GM23338 (cell line): ENCODE measurements around the gene GIGYF2. TPM values are rescaled to one million over a fixed set of nuclear protein-coding genes. Genes with fewer than 3 reads are reported as not detected.

Source experiments
- ATAC-seq: fragments of 200-7000 bp; cut with Tn5 transposase; 3 replicates; pipeline ENCODE4 v1.9.1; 2020
- DNase-seq: peaks from one replicate; pipeline ENCODE4 v3.0.0-alpha.2; 2015; ENCODE audit warnings: low spot score
- H2AFZ ChIP-seq: fragments of 200-600 bp; sonication (generic); 2 replicates; pipeline ENCODE4 v1.8.0; 2016; ENCODE audit warnings: antibody characterized with exemption, mild to moderate bottlenecking, moderate library complexity
- H3F3A ChIP-seq: fragments of 200-600 bp; sonication (generic); replicated peaks from 2 replicates; pipeline ENCODE4 v1.8.0; 2017; ENCODE audit warnings: antibody characterized with exemption, mixed run types, low read depth
- H3K27ac ChIP-seq: fragments of 200-600 bp; sonication (generic); 2 replicates; pipeline ENCODE4 v1.6.1; 2016; ENCODE audit warnings: low read depth
- H3K27me3 ChIP-seq: fragments of 200-600 bp; sonication (generic); 2 replicates; pipeline ENCODE4 v1.8.0; 2016; ENCODE audit warnings: mild to moderate bottlenecking, mixed run types, moderate library complexity; ENCODE audit not compliant: insufficient read depth
- H3K36me3 ChIP-seq: fragments of 200-600 bp; sonication (generic); 2 replicates; pipeline ENCODE4 v1.8.0; 2016; ENCODE audit warnings: mild to moderate bottlenecking; ENCODE audit not compliant: insufficient read depth
- H3K4me1 ChIP-seq: fragments of 200-600 bp; sonication (generic); 2 replicates; pipeline ENCODE4 v1.8.0; 2016; ENCODE audit warnings: mild to moderate bottlenecking, moderate library complexity; ENCODE audit not compliant: insufficient read depth
- H3K4me2 ChIP-seq: fragments of 200-600 bp; sonication (generic); 2 replicates; pipeline ENCODE4 v1.7.1; 2017; ENCODE audit warnings: mixed run types
- H3K4me3 ChIP-seq: fragments of 200-600 bp; sonication (generic); 2 replicates; pipeline ENCODE4 v1.6.1; 2016; ENCODE audit warnings: mixed run types
- H3K79me2 ChIP-seq: fragments of 200-600 bp; sonication (generic); replicated peaks from 2 replicates; pipeline ENCODE4 v1.8.0; 2017; ENCODE audit warnings: mild to moderate bottlenecking; ENCODE audit not compliant: insufficient read depth
- H3K9me2 ChIP-seq: fragments of 200-600 bp; sonication (generic); 2 replicates; pipeline ENCODE4 v1.8.0; 2017; ENCODE audit not compliant: insufficient read depth
- H4K20me1 ChIP-seq: fragments of 200-600 bp; sonication (generic); replicated peaks from 2 replicates; pipeline ENCODE4 v1.8.0; 2017; ENCODE audit warnings: mild to moderate bottlenecking; ENCODE audit not compliant: insufficient read depth
- H3K27ac Mint-ChIP-seq: 2 replicates; pipeline ENCODE4 v1.8.0; 2020; ENCODE audit warnings: inconsistent platforms, mild to moderate bottlenecking, moderate library complexity, mixed read lengths
- H3K27me3 Mint-ChIP-seq: 3 replicates; pipeline ENCODE4 v1.8.0; 2022; ENCODE audit warnings: low read depth, mild to moderate bottlenecking, moderate library complexity, mixed read lengths, inconsistent platforms; ENCODE audit not compliant: insufficient read depth, poor library complexity
- H3K36me3 Mint-ChIP-seq: 3 replicates; pipeline ENCODE4 v1.8.0; 2021; ENCODE audit warnings: low read depth, mild to moderate bottlenecking, inconsistent platforms, moderate library complexity, mixed read lengths
- H3K4me1 Mint-ChIP-seq: 3 replicates; pipeline ENCODE4 v1.8.0; 2020; ENCODE audit warnings: mild to moderate bottlenecking, inconsistent platforms, mixed read lengths
- H3K4me3 Mint-ChIP-seq: 3 replicates; pipeline ENCODE4 v1.8.0; 2021; ENCODE audit warnings: moderate library complexity, mild to moderate bottlenecking, inconsistent platforms, mixed read lengths
- H3K9me3 Mint-ChIP-seq: 3 replicates; pipeline ENCODE4 v1.8.0; 2020; ENCODE audit warnings: moderate library complexity, mild to moderate bottlenecking, inconsistent platforms, mixed read lengths
- EZH2 ChIP-seq: fragments of 200-600 bp; sonication (generic); IDR thresholded peaks from one replicate; pipeline ENCODE4 v1.8.0; 2017; ENCODE audit warnings: antibody characterized with exemption, mild to moderate bottlenecking, low read depth; ENCODE audit not compliant: unreplicated experiment
- EZH2phosphoT487 ChIP-seq: fragments of 200-600 bp; sonication (generic); IDR thresholded peaks from one replicate; pipeline ENCODE4 v1.8.1; 2018; ENCODE audit warnings: antibody characterized with exemption; ENCODE audit not compliant: unreplicated experiment
- JUNB ChIP-seq: IDR thresholded peaks from one replicate; pipeline ENCODE4 v1.6.1; 2016; ENCODE audit warnings: antibody characterized with exemption; ENCODE audit not compliant: unreplicated experiment
- POLR2AphosphoS5 ChIP-seq: IDR thresholded peaks from 2 replicates; pipeline ENCODE4 v1.6.1; 2016; ENCODE audit warnings: antibody characterized with exemption, low read depth
- STAT1 ChIP-seq: IDR thresholded peaks from one replicate; pipeline ENCODE4 v1.6.1; 2016; ENCODE audit warnings: antibody characterized with exemption; ENCODE audit not compliant: unreplicated experiment
- ZNF114 ChIP-seq: fragments of 250-450 bp; sonication (Bioruptor Pico); IDR thresholded peaks from 2 replicates; pipeline ENCODE4 v1.5.0; 2020; ENCODE audit warnings: mild to moderate bottlenecking, moderate library complexity
- ZNF331 ChIP-seq: fragments of 250-450 bp; sonication (Bioruptor Pico); IDR thresholded peaks from 2 replicates; pipeline ENCODE4 v1.5.0; 2020; ENCODE audit warnings: low read depth, mild to moderate bottlenecking, moderate library complexity
- polyA plus RNA-seq: library from polyadenylated mRNA; unstranded; fragments of >200 nt; fragmentation: Nextera tagmentation; extraction: Ambion mirVana; gene quantifications from 2 replicates; pipeline ENCODE4 v1.2.1, GENCODE V29; 2016
- total RNA-seq: library from RNA; depleted of rRNA; stranded (reverse); fragments of >200 nt; shearing (Covaris generic); gene quantifications from 2 replicates; pipeline ENCODE4 v1.2.3, GENCODE V29; 2014
- TF ChIP-seq, protein P1 (sequence below), 2 experiments: fragments of 200-600 bp in 1 of 2; sonication (generic) in 1 of 2; conservative IDR thresholded peaks; 2 replicates each; pipeline versions ENCODE4 v1.5.1 to v1.6.1; 2016 to 2017; ENCODE audit warnings: antibody characterized with exemption in 2 of 2, low read depth in 2 of 2, mild to moderate bottlenecking in 2 of 2, moderate library complexity in 1 of 2
- TF ChIP-seq, protein P2 (sequence below): IDR thresholded peaks from one replicate; pipeline ENCODE4 v1.6.1; 2018; ENCODE audit warnings: antibody characterized with exemption; ENCODE audit not compliant: unreplicated experiment
- TF ChIP-seq, protein P3 (sequence below): IDR thresholded peaks from 2 replicates; pipeline ENCODE4 v1.6.1; 2016; ENCODE audit warnings: antibody characterized with exemption

Gene GIGYF2
- total and polyA plus RNA-seq, 2 experiments from 2014 or later: 48.9 to 104 TPM

DNA sequence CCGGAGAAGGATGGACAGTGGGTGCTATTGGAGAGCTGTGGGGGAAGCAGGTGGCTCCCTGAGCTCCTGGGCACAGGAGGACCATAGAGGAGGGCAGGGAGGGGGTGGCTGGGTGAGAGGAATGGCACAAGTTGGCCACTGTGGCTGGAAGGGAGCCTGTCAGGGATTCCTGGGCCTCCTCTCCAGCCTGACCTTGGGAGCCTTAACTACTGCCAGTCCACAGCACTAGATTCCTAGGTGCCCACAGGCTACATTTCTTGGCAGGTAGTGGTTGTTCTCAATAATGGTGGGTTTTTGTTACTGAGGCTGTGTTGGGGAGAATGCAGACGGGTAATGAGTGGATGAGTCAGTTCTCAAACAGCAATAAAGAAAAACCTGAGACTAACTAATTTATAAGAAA lies 37.8 kb upstream of the GIGYF2 start (continued):
- TF ChIP-seq, protein P1, sequence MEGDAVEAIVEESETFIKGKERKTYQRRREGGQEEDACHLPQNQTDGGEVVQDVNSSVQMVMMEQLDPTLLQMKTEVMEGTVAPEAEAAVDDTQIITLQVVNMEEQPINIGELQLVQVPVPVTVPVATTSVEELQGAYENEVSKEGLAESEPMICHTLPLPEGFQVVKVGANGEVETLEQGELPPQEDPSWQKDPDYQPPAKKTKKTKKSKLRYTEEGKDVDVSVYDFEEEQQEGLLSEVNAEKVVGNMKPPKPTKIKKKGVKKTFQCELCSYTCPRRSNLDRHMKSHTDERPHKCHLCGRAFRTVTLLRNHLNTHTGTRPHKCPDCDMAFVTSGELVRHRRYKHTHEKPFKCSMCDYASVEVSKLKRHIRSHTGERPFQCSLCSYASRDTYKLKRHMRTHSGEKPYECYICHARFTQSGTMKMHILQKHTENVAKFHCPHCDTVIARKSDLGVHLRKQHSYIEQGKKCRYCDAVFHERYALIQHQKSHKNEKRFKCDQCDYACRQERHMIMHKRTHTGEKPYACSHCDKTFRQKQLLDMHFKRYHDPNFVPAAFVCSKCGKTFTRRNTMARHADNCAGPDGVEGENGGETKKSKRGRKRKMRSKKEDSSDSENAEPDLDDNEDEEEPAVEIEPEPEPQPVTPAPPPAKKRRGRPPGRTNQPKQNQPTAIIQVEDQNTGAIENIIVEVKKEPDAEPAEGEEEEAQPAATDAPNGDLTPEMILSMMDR (conservative IDR thresholded peaks at IDR 0.05; ENCODE audit: low read depth in 2 of 2): no peak
- TF ChIP-seq JUNB (no peak), STAT1 (no peak), EZH2 (no peak), ZNF114 (CRISPR knock-in tag) (no peak), EZH2phosphoT487 (no peak)
- TF ChIP-seq, protein P2, sequence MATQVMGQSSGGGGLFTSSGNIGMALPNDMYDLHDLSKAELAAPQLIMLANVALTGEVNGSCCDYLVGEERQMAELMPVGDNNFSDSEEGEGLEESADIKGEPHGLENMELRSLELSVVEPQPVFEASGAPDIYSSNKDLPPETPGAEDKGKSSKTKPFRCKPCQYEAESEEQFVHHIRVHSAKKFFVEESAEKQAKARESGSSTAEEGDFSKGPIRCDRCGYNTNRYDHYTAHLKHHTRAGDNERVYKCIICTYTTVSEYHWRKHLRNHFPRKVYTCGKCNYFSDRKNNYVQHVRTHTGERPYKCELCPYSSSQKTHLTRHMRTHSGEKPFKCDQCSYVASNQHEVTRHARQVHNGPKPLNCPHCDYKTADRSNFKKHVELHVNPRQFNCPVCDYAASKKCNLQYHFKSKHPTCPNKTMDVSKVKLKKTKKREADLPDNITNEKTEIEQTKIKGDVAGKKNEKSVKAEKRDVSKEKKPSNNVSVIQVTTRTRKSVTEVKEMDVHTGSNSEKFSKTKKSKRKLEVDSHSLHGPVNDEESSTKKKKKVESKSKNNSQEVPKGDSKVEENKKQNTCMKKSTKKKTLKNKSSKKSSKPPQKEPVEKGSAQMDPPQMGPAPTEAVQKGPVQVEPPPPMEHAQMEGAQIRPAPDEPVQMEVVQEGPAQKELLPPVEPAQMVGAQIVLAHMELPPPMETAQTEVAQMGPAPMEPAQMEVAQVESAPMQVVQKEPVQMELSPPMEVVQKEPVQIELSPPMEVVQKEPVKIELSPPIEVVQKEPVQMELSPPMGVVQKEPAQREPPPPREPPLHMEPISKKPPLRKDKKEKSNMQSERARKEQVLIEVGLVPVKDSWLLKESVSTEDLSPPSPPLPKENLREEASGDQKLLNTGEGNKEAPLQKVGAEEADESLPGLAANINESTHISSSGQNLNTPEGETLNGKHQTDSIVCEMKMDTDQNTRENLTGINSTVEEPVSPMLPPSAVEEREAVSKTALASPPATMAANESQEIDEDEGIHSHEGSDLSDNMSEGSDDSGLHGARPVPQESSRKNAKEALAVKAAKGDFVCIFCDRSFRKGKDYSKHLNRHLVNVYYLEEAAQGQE: no peak

DNA sequence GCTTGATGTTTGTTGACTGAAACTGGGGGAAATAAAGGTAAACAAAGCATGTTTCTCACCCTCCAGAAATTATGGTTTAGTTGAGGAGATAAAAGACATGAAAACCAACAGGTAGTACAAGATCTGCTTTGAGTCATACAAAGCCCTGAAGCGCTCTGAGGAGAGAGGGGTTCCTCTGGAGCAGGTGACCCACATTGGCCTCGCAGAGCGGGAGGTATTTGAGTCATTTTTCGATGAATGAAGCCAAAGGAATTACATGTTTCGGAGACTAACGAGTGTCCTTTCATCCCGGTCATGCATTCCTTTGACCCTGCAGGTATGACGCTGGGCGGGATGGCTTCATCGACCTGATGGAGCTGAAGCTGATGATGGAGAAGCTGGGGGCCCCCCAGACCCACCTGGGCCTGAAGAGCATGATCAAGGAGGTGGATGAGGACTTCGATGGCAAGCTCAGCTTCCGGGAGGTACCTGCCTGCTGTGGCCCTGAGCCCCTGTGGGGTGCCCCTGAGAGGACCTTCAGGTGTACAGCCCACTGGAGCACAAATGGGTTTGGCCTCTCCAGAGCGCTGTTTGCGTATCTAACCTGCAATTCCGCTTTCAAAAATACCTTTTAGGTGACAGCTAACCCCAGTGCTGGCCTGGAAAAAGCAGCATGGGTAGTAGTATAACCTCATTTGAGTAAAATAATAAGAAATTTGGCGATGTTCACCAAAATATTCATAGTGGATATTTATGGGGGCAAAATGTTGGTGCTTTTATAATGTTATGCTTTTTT lies 34.5 kb upstream of the GIGYF2 start:
- Mint-ChIP-seq H3K4me1 (no peaks in the 10 kb centered on the region; the same call in 2 of the 3 replicates), H3K4me3 (no peak overlapping the region), H3K27me3 (peaks cover 2% of the 10 kb centered on the region), H3K27ac (no peak overlapping the region), H3K9me3 (no peaks in the 10 kb centered on the region; the same call in 2 of the 3 replicates), H3K36me3 (no peaks in the 10 kb centered on the region)
- Histone ChIP-seq H3K9me2 (no peaks in the 10 kb centered on the region), H3K4me1 (no peaks in the 10 kb centered on the region), H3F3A (no peaks in the 10 kb centered on the region), H3K79me2 (no peaks in the 10 kb centered on the region), H3K4me3 (no peak overlapping the region), H3K27ac (no peak overlapping the region), H3K36me3 (no peaks in the 10 kb centered on the region), H3K4me2 (no peak overlapping the region), H4K20me1 (no peaks in the 10 kb centered on the region), H3K27me3 (no peaks in the 10 kb centered on the region), H2AFZ (no peak overlapping the region)
- no peak for TF ChIP-seq ZNF331 (CRISPR knock-in tag)
- no peak for TF ChIP-seq POLR2AphosphoS5
- TF ChIP-seq STAT1: no peak
- no peak for TF ChIP-seq ZNF114 (CRISPR knock-in tag)
- no peak for TF ChIP-seq EZH2phosphoT487
- TF ChIP-seq, protein P2: no peak
- no peak for TF ChIP-seq JUNB
- TF ChIP-seq, protein P3, sequence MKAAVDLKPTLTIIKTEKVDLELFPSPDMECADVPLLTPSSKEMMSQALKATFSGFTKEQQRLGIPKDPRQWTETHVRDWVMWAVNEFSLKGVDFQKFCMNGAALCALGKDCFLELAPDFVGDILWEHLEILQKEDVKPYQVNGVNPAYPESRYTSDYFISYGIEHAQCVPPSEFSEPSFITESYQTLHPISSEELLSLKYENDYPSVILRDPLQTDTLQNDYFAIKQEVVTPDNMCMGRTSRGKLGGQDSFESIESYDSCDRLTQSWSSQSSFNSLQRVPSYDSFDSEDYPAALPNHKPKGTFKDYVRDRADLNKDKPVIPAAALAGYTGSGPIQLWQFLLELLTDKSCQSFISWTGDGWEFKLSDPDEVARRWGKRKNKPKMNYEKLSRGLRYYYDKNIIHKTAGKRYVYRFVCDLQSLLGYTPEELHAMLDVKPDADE: no peak
- TF ChIP-seq, protein P1 (conservative IDR thresholded peaks at IDR 0.05; ENCODE audit: low read depth in 2 of 2): no peak
- ATAC-seq (no peak), DNase-seq (no peak)
